ENCODE measurements around the gene CCDC171.

GRCh38 chr9:15724612-15725011 is 171.8 kb downstream of the CCDC171 start:
- no peak for TF ChIP-seq CTCF (IDR thresholded peaks at IDR 0.05 in 2 of 3, conservative IDR thresholded peaks at IDR 0.05 in 1 of 3; ENCODE audit: control insufficient read depth in 2 of 3, extremely low read depth in 1 of 3, insufficient read depth in 1 of 3, low read depth in 3 of 3, low read length in 3 of 3)
- TF ChIP-seq ATF2 (IDR thresholded peaks at IDR 0.05; ENCODE audit: low read length): no peak
- TF ChIP-seq CBX5 (IDR thresholded peaks at IDR 0.05; ENCODE audit: low read depth): no peak
- no peak for TF ChIP-seq POLR2AphosphoS5 (IDR thresholded peaks at IDR 0.05; ENCODE audit: low read length)

All from GM12878 (cell line).